Measurements from ENCODE around the gene GCK.

- no peak for TF ChIP-seq CTCF (IDR thresholded peaks at IDR 0.05)
- no peak for TF ChIP-seq POLR2A (IDR thresholded peaks at IDR 0.05)
Observed at GRCh38 chr7:44237696-44238095, 48.5 kb upstream of the GCK start.

All from sigmoid colon (tissue), 3 donors.